HK-2 (cell line): Measurements from ENCODE around the gene MAMDC4.

Experiments
- DNase-seq: peaks from one replicate; pipeline ENCODE4 v3.0.0-alpha.2; 2018; ENCODE audit not compliant: unreplicated experiment

Gene MAMDC4

GRCh38 chr9:136849960-136850865 is 1.9 kb upstream of the MAMDC4 start:
- DNase-seq, result no peak

GRCh38 chr9:136850866-136851775 is 1.0 kb upstream of the MAMDC4 start:
- peak; percentile 15 for DNase-seq

GRCh38 chr9:136852664-136853595 is 784 bp downstream of the MAMDC4 start:
- no peak for DNase-seq

GRCh38 chr9:136853596-136854112 is 1.5 kb downstream of the MAMDC4 start:
- DNase-seq, result no peak

GRCh38 chr9:136854113-136854841 is 2.1 kb downstream of the MAMDC4 start:
- no peak for DNase-seq

GRCh38 chr9:136854842-136855460 is 2.8 kb downstream of the MAMDC4 start:
- DNase-seq, result no peak

- peak; percentile 19 for DNase-seq
Observed at GRCh38 chr9:136855461-136856078, 3.4 kb downstream of the MAMDC4 start.

GRCh38 chr9:136856079-136856476 is 3.9 kb downstream of the MAMDC4 start:
- DNase-seq, result peak; percentile 37

GRCh38 chr9:136856541-136857141 is 4.5 kb downstream of the MAMDC4 start:
- peak; percentile 26 for DNase-seq

- no peak for DNase-seq
Observed at GRCh38 chr9:136857166-136857565, 5.0 kb downstream of the MAMDC4 start.

GRCh38 chr9:136857581-136858412 is 5.7 kb downstream of the MAMDC4 start:
- DNase-seq, result peak; percentile 20

- DNase-seq, result no peak
Observed at GRCh38 chr9:136858452-136858843, 6.3 kb downstream of the MAMDC4 start.

GRCh38 chr9:136858844-136859757 is 7.0 kb downstream of the MAMDC4 start:
- DNase-seq, result peak; percentile 53

- no peak for DNase-seq
Observed at GRCh38 chr9:136860529-136860928, 8.4 kb downstream of the MAMDC4 start.

- no peak for DNase-seq
Observed at GRCh38 chr9:136860933-136861873, 9.1 kb downstream of the MAMDC4 start.

- DNase-seq, result no peak
Observed at GRCh38 chr9:136861874-136862457, 9.8 kb downstream of the MAMDC4 start.
